NB4 (cell line): ENCODE results near the gene FAM177B.

Experiments used
- POLR2A ChIP-seq: IDR thresholded peaks from 2 replicates; pipeline ENCODE4 v1.6.1; 2011; ENCODE audit warnings: mild to moderate bottlenecking; ENCODE audit not compliant: insufficient read length; ENCODE audit errors: extremely low read depth
- TF ChIP-seq, protein P1 (sequence below): IDR thresholded peaks from one replicate; pipeline ENCODE4 v1.5.1; 2012; ENCODE audit warnings: low read depth, low read length

DNA sequence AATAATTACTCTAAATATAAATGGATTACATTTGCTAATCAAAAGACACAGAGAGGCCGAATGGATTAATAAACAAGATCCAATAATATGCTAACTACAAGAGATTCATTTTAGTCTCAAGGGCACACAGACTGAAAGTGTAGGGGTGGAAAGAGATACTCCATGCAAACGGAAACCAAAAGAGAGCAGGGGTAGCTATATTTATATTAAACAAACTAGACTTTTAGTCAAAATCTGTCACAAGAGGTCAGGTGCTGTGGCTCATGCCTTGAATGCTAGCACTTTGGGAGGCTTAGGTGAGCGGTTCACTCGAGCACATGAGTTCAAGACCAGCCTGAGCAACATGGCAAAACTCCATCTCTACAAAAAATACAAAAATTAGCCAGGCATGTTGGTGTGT is 44.2 kb downstream of the FAM177B start:
- TF ChIP-seq, protein P1, sequence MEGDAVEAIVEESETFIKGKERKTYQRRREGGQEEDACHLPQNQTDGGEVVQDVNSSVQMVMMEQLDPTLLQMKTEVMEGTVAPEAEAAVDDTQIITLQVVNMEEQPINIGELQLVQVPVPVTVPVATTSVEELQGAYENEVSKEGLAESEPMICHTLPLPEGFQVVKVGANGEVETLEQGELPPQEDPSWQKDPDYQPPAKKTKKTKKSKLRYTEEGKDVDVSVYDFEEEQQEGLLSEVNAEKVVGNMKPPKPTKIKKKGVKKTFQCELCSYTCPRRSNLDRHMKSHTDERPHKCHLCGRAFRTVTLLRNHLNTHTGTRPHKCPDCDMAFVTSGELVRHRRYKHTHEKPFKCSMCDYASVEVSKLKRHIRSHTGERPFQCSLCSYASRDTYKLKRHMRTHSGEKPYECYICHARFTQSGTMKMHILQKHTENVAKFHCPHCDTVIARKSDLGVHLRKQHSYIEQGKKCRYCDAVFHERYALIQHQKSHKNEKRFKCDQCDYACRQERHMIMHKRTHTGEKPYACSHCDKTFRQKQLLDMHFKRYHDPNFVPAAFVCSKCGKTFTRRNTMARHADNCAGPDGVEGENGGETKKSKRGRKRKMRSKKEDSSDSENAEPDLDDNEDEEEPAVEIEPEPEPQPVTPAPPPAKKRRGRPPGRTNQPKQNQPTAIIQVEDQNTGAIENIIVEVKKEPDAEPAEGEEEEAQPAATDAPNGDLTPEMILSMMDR: no peak
- no peak for TF ChIP-seq POLR2A
